Keratinocyte (primary cell): ENCODE data around the gene ARMS2.

ENCODE experiments used
- CTCF ChIP-seq, 3 experiments: IDR thresholded peaks in 1 of 3; conservative IDR thresholded peaks in 1 of 3; optimal IDR thresholded peaks in 1 of 3; 2 replicates in 2 of 3; 3 replicates in 1 of 3; pipeline versions ENCODE3 to v1.5.1; 2011; ENCODE audit warnings: low read length in 3 of 3, mild to moderate bottlenecking in 3 of 3, moderate library complexity in 2 of 3, control low read depth in 1 of 3, inconsistent platforms in 1 of 3; ENCODE audit not compliant: insufficient read depth in 2 of 3; ENCODE audit errors: extremely low read depth in 1 of 3
- EZH2 ChIP-seq: IDR thresholded peaks from one replicate; pipeline ENCODE4 v1.6.1; 2012; ENCODE audit warnings: inconsistent platforms, mild to moderate bottlenecking, low read length, moderate library complexity

- TF ChIP-seq CTCF (optimal IDR thresholded peaks at IDR 0.05 in 1 of 3, IDR thresholded peaks at IDR 0.05 in 1 of 3, conservative IDR thresholded peaks at IDR 0.05 in 1 of 3; ENCODE audit: extremely low read depth in 1 of 3, insufficient read depth in 2 of 3, low read length in 3 of 3), result no peak
- TF ChIP-seq EZH2, result no peak
Measured at GRCh38 chr10:122465401-122466040, 11.1 kb downstream of the ARMS2 start.
